ENCODE data around the gene SHLD1. TPM values are rescaled to one million over a fixed set of nuclear protein-coding genes. Genes with fewer than 3 reads are reported as not detected.

The SHLD1 gene
- polyA plus RNA-seq, 1 experiment = 4.1 TPM

GRCh38 chr20:5831539-5832237 is 81.5 kb downstream of the SHLD1 start:
- POLR2A ChIA-PET = no interaction called here
- H3K4me3 ChIP-seq (ENCODE audit: low read depth, low read length) = no peak overlapping the region
- CTCF ChIA-PET = no interaction called here
- H3K27ac ChIP-seq (ENCODE audit: low read depth, low read length) = no peak overlapping the region
- TF ChIP-seq CTCF (IDR thresholded peaks at IDR 0.05; ENCODE audit: low read depth, low read length) = no peak
- no peak for DNase-seq (ENCODE audit: low read depth, low spot score)
- no peaks in the 10 kb centered on the region for H3K27me3 ChIP-seq (ENCODE audit: control insufficient read depth, insufficient read depth, low read length)
- no peaks in the 10 kb centered on the region for H3K9me3 ChIP-seq (ENCODE audit: control insufficient read depth, insufficient read depth, low read length)

- Histone ChIP-seq H3K4me3 (ENCODE audit: low read depth, low read length) (no peak overlapping the region), H3K27ac (ENCODE audit: low read depth, low read length) (no peak overlapping the region), H3K27me3 (ENCODE audit: control insufficient read depth, insufficient read depth, low read length) (no peaks in the 10 kb centered on the region), H3K9me3 (ENCODE audit: control insufficient read depth, insufficient read depth, low read length) (no peaks in the 10 kb centered on the region)
- no peak for TF ChIP-seq CTCF (IDR thresholded peaks at IDR 0.05; ENCODE audit: low read depth, low read length)
- no peak for DNase-seq (ENCODE audit: low read depth, low spot score)
- ChIA-PET CTCF (interaction anchor here (1.5 kb wide), 1 partner anchor 16 kb away, joined by 3 read pairs; no protein-coding TSS in a partner anchor), POLR2A (no interaction called here)
Measured at GRCh38 chr20:5833309-5833941, 83.2 kb downstream of the SHLD1 start.

GRCh38 chr20:5834436-5835005 is 84.3 kb downstream of the SHLD1 start:
- ChIA-PET CTCF (no interaction called here), POLR2A (no interaction called here)
- DNase-seq (ENCODE audit: low read depth, low spot score) = no peak

GRCh38 chr20:5835321-5835821 is 85.2 kb downstream of the SHLD1 start:
- POLR2A ChIA-PET = interaction anchor here (1.0 kb wide), 1 partner anchor 9 kb away, joined by 3 read pairs; no protein-coding TSS in a partner anchor
- no peak for TF ChIP-seq CTCF (IDR thresholded peaks at IDR 0.05; ENCODE audit: low read depth, low read length)
- CTCF ChIA-PET = interaction anchor here (0.7 to 1.3 kb wide), 3 partner anchors 10 to 585 kb away, joined by 4 to 10 read pairs (median 4); no protein-coding TSS in a partner anchor

More at GRCh38 chr20:5834436-5835005, 84.3 kb downstream of the SHLD1 start:
- H3K9me3 ChIP-seq (ENCODE audit: control insufficient read depth, insufficient read depth, low read length) = no peaks in the 10 kb centered on the region
- H3K27ac ChIP-seq (ENCODE audit: low read depth, low read length) = no peak overlapping the region
- no peak for TF ChIP-seq CTCF (IDR thresholded peaks at IDR 0.05; ENCODE audit: low read depth, low read length)
- H3K4me3 ChIP-seq (ENCODE audit: low read depth, low read length) = no peak overlapping the region
- H3K27me3 ChIP-seq (ENCODE audit: control insufficient read depth, insufficient read depth, low read length) = no peaks in the 10 kb centered on the region

More at GRCh38 chr20:5835321-5835821, 85.2 kb downstream of the SHLD1 start:
- no peak overlapping the region for H3K27ac ChIP-seq (ENCODE audit: low read depth, low read length)
- H3K4me3 ChIP-seq (ENCODE audit: low read depth, low read length) = no peak overlapping the region
- no peaks in the 10 kb centered on the region for H3K9me3 ChIP-seq (ENCODE audit: control insufficient read depth, insufficient read depth, low read length)
- DNase-seq (ENCODE audit: low read depth, low spot score) = no peak
- no peaks in the 10 kb centered on the region for H3K27me3 ChIP-seq (ENCODE audit: control insufficient read depth, insufficient read depth, low read length)

Data from AG04450 (cell line).